Activated naive CD4-positive, alpha-beta T cell treated with anti-CD3 and anti-CD28 coated beads, Interleukin-2, amount 50 U/mL, for 72 hours (primary cell): ENCODE measurements around the gene ADGRA1. TPM values are rescaled to one million over a fixed set of nuclear protein-coding genes. Genes with fewer than 3 reads are reported as not detected.

Experiments
- ATAC-seq, 2 donors: fragments of 150-1000 bp; cut with Tn5 transposase; 2 replicates each; pipeline ENCODE4 v1.10.0; 2021; ENCODE audit warnings: mild to moderate bottlenecking in 2 of 2, moderate library complexity in 2 of 2
- DNase-seq, 2 donors: peaks; one replicate each; pipeline ENCODE4 v3.0.0; 2021 to 2022; ENCODE audit warnings: low spot score in 2 of 2
- H3K27ac Mint-ChIP-seq, 2 donors: one replicate each; pipeline ENCODE4 v1.8.0; 2022; ENCODE audit warnings: mild to moderate bottlenecking in 2 of 2, mixed read lengths in 2 of 2
- H3K36me3 Mint-ChIP-seq, 2 donors: one replicate each; pipeline ENCODE4 v1.8.0; 2022; ENCODE audit warnings: mixed read lengths in 2 of 2
- H3K9me3 Mint-ChIP-seq, 2 donors: one replicate each; pipeline ENCODE4 v1.8.0; 2022; ENCODE audit warnings: mixed read lengths in 2 of 2
- total RNA-seq, 2 donors: library from RNA; stranded (reverse); gene quantifications; one replicate each; pipeline ENCODE4 v1.2.3, GENCODE V29; 2022

The ADGRA1 gene
- total RNA-seq, 2 donors from 2014 or later, result not detected

DNA sequence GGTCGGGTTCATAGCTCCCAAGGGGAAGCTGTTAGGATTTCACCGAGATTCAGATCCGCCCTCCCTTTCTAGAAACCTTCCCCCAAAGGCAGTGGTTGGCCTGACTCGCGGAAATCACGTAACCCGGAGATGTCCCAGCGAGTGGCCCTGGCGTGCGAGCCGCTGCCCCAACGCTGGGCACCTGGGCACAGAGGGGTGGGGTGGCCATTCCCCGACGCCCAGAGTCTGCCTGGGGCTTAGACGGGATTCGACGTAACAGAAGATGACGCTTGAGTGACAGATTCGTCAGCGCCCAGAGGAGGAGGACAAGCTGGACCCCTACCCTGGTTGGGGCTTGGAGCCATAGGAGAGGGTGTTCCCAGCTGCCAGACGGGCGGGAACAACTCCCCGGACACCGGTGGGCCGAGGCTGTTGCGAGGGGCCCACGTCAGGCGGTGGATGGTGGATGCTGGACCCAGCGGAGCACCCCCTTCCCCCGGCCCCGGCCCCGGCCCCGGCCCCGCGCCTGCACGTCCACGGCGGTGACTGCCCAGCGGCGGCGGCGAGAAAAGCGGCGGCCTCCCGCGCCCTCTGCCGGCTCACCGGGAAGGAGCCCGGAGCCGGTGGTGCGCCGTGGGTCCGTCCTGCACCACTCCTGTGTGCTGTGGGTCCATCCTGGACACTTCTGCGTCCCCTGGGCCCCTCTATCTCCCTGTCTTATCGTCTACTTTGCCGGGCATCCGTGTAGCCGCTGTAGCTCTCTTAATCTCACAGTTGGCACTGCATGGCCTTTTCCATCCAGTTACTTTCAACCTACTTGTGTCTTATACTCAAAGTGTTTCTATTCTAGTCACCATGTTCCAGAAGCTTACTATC lies 36.9 kb downstream of the ADGRA1 start:
- DNase-seq (peak; percentile 53 to 56), ATAC-seq (peak; percentile 61 to 64)
- no peak overlapping the region for H3K27ac Mint-ChIP-seq
- H3K36me3 Mint-ChIP-seq, result no peaks in the 10 kb centered on the region
- no peaks in the 10 kb centered on the region for H3K9me3 Mint-ChIP-seq

DNA sequence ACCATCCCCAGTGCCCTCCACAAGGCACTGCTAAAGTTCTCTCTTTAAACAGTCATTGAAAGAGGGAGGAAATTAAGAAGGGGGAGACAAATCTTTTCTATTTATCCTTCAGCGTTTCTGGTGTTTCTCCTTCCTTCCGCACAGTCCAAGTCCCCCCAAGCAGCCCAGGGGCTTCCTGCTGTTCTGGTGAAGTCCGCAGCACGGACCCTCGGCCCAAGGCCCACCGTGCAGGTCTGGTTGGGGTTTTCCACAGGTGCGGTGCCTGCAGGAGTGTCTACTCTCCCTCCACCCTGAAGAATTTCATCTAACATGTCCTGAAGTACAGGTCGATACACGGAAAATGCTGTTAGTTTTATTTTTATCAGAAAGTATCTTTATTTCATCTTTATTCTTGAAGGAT lies 38.2 kb downstream of the ADGRA1 start:
- Mint-ChIP-seq H3K9me3 (no peaks in the 10 kb centered on the region), H3K27ac (no peak overlapping the region), H3K36me3 (no peaks in the 10 kb centered on the region)
- ATAC-seq, result no peak
- DNase-seq, result no peak

GRCh38 chr10:133126431-133127290 lies 38.9 kb downstream of the ADGRA1 start:
- no peaks in the 10 kb centered on the region for H3K36me3 Mint-ChIP-seq
- ATAC-seq, result no peak
- H3K9me3 Mint-ChIP-seq, result no peaks in the 10 kb centered on the region
- H3K27ac Mint-ChIP-seq, result no peak overlapping the region
- peak in 1 of 2 donors; percentile 52 for DNase-seq

DNA sequence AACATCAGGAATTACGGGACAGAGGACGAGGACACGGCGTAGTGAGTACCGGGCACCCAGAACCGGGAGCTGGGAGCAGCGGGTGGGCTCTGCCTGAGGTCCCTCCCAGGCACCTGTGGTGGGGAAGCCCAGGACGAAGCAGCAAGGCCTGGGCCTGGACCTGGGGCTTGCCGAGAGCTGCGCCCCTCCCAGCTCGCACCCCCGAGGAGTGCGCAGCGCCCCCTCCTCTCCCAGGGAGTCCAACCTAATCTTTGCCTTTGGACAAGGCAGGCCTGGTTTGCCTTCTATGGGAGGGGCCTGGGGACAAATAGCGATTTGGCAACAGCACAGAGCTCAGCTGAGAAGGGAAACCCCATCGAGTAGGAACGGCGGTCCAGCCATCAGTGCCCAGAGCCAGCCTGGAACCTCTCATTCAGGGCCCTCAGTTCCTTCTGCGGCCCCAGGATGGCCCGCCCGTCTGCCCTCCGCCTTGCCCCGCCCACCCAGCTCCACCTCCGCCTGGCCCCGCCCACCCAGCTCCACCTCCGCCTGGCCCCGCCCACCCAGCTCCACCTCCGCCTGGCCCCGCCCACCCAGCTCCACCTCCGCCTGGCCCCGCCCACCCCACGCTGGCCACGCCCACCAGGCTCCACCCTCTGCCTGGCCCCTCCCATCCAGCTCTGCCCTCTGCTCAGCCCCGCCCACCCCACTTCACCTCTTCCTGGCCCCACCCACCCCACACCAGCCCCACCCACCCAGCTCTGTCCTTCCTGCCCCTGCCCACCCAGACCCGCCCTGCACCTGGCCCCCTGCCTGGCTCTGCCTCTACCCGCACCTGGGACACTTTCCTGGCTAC lies 39.8 kb downstream of the ADGRA1 start:
- H3K36me3 Mint-ChIP-seq, result no peaks in the 10 kb centered on the region
- DNase-seq (peak; percentile 35 to 47), ATAC-seq (peak; percentile 21 to 34)
- no peak overlapping the region for H3K27ac Mint-ChIP-seq
- no peaks in the 10 kb centered on the region for H3K9me3 Mint-ChIP-seq

DNA sequence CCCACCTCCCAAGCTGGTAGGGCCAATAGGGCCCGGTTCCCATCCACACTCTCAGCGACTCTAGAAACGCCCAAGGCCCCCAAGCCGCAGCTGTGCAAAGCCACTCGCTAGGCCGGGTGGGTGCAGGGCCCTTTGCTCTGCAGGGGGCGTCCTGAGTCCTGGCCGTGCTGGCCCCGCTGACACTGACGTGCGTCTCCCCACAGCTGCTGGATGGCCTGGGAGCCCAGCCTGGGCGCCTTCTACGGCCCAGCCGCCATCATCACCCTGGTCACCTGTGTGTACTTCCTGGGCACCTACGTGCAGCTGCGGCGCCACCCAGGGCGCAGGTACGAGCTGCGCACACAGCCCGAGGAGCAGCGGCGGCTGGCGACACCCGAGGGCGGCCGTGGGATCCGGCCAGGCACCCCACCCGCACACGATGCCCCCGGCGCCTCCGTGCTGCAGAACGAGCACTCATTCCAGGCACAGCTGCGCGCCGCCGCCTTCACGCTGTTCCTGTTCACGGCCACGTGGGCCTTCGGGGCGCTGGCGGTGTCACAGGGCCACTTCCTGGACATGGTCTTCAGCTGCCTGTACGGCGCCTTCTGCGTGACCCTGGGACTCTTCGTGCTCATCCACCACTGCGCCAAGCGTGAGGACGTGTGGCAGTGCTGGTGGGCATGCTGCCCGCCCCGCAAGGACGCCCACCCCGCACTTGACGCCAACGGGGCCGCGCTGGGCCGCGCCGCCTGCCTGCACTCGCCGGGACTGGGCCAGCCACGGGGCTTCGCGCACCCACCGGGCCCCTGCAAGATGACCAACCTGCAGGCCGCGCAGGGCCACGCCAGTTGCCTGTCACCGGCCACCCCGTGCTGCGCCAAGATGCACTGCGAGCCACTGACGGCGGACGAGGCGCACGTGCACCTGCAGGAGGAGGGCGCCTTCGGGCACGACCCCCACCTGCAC lies 40.7 kb downstream of the ADGRA1 start:
- DNase-seq (peak in 1 of 2 donors; percentile 52), ATAC-seq (no peak)
- no peaks in the 10 kb centered on the region for H3K9me3 Mint-ChIP-seq
- no peak overlapping the region for H3K27ac Mint-ChIP-seq
- H3K36me3 Mint-ChIP-seq, result no peaks in the 10 kb centered on the region

DNA sequence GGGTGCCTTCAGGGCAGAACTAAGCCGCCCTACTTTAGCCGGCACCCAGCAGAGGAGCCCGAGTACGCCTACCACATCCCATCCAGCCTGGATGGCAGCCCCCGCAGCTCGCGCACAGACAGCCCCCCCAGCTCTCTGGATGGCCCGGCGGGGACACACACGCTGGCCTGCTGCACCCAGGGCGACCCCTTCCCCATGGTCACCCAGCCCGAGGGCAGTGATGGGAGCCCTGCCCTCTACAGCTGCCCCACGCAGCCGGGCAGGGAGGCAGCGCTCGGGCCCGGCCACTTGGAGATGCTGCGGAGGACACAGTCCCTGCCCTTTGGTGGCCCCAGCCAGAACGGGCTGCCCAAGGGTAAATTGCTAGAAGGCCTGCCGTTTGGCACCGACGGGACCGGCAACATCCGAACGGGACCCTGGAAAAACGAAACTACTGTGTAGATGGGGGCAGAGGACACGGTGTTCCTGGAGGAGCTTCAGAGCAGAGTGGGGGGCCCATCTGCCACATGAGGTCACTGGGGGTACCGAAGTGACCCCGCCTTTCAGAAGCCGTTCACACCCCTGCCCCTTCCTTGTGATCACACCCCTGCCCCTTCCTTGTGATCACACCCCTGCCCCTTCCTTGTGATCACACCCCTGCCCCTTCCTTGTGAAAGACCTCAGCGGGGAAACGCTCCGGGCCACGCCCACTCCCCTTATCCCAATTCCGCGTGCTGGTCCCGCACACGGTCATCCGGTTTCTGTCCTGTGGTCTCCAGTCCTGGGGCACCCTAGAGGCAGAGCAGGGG lies 41.5 kb downstream of the ADGRA1 start:
- ATAC-seq (no peak), DNase-seq (peak in 1 of 2 donors; percentile 50)
- Mint-ChIP-seq H3K9me3 (no peaks in the 10 kb centered on the region), H3K27ac (no peak overlapping the region), H3K36me3 (no peaks in the 10 kb centered on the region)

- Mint-ChIP-seq H3K27ac (no peak overlapping the region), H3K9me3 (no peaks in the 10 kb centered on the region), H3K36me3 (no peaks in the 10 kb centered on the region)
- peak in 1 of 2 donors; percentile 47 for DNase-seq
- no peak for ATAC-seq
Observed at GRCh38 chr10:133129859-133130495, 42.3 kb downstream of the ADGRA1 start.

GRCh38 chr10:133130602-133131001 lies 42.9 kb downstream of the ADGRA1 start:
- Mint-ChIP-seq H3K36me3 (no peaks in the 10 kb centered on the region), H3K27ac (no peak overlapping the region), H3K9me3 (no peaks in the 10 kb centered on the region)
- ATAC-seq (no peak), DNase-seq (no peak)

DNA sequence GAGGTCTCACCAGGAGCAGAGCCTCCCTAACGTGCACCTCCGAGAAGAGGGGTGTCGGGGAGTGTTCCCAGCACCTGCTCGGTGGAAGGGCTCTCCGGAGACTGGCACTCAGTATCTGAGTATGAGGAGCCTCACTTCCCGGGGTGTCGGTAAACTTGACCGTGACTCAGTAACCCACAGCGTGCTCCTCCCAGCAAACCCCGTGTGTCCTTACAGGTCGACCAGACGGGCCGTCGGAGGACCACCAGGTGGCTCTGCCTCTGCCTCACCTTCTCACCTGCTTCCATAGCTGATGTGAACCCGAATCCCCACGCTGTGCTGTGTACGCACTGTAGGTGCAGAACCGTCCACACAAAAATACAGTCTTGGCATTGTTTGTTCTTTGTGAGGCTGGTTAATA lies 43.3 kb downstream of the ADGRA1 start:
- H3K9me3 Mint-ChIP-seq, result no peaks in the 10 kb centered on the region
- no peaks in the 10 kb centered on the region for H3K36me3 Mint-ChIP-seq
- no peak for ATAC-seq
- DNase-seq, result no peak
- no peak overlapping the region for H3K27ac Mint-ChIP-seq

GRCh38 chr10:133131734-133132472 lies 44.2 kb downstream of the ADGRA1 start:
- no peak for ATAC-seq
- Mint-ChIP-seq H3K36me3 (no peaks in the 10 kb centered on the region), H3K27ac (no peak overlapping the region), H3K9me3 (no peaks in the 10 kb centered on the region)
- DNase-seq, result no peak

DNA sequence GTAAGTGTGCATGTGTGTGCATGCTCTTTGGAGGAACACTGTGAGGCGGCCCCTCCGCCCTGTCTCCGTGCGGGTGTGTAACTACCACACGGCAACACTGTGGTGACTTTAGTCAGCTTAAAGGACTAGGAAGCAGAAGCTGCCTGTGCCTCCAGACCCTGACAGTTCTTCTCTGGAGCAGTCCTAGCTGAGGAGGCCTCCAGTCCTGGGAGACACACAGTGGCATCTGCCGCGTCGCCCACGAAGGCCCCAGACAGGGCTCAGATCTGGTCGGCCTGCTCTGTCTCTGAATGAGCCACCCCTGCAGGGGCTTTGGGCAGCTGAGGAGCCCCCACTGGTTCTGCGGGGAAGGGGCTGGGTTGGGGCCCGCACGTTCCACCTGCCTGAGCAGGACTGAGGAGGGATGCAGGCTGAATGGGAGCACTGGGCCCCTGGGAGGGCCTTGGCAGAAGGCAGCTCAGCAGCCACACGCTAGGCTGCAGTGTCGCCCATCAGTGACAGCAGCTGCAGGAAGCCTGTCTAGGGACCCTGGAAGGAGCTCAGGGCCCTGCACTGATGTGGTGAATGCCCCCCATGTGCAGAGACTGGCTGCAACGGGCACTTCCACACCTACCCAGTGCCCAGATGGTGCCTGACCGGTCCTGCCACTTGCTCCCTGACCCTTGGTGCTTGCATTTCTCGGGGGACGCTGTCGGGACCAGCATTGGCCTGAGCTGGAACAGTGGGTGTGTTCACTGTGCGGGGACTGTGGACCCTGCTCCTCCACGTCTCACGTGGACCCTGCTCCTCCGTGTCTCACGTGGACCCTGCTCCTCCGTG lies 45.0 kb downstream of the ADGRA1 start:
- ATAC-seq (no peak), DNase-seq (no peak)
- no peaks in the 10 kb centered on the region for H3K36me3 Mint-ChIP-seq
- H3K27ac Mint-ChIP-seq, result no peak overlapping the region
- no peaks in the 10 kb centered on the region for H3K9me3 Mint-ChIP-seq

DNA sequence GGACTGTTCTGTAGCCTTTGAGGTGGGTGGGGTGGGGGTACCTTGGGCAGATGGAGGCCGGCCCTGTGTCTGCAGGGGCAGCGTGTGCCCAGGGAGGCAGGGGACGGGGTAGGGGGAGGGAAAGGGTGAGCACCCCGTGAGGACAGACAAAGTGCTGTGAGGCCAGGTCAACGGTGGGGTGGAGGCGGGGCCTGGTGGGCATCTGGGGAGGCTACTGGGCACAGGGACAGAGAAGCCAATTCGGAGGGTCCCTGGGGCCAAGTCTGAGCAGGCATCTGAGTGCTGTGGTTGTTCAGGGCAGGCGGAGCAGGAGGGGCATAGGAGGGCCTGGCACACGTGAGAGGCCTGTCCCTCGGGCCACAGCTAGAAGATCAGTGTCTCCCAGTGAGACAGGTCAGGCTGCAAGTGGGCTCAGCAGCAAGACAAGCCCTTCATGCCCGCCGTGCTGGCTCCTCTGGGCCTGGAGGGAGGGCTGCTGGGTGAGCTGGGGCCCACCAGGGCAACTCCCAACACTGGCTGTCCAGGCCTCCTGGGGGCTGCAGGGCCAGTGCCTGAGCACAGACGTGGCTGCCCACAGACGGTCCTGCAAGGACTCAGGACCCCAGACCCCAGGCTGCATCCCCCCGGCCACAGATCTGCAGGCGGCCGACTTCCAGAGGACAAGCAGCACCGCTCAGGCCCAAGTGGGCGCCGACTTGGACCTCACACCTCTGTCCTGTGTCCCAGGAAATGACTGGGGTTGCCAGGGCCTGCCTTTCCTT lies 45.9 kb downstream of the ADGRA1 start:
- H3K9me3 Mint-ChIP-seq, result no peaks in the 10 kb centered on the region
- no peaks in the 10 kb centered on the region for H3K36me3 Mint-ChIP-seq
- DNase-seq, result no peak
- no peak overlapping the region for H3K27ac Mint-ChIP-seq
- ATAC-seq, result no peak
